Hepatic stellate cell (primary cell): ENCODE data around the gene CBY1.
"Not testable (repeated sequence)": the region's sequence is repeated elsewhere in the genome, so short reads cannot be mapped to it uniquely, and the experiment has no call there.

Experiments
- DNase-seq: peaks from one replicate; pipeline ENCODE4 v3.0.0; 2011; ENCODE audit warnings: low spot score

Gene CBY1

DNA sequence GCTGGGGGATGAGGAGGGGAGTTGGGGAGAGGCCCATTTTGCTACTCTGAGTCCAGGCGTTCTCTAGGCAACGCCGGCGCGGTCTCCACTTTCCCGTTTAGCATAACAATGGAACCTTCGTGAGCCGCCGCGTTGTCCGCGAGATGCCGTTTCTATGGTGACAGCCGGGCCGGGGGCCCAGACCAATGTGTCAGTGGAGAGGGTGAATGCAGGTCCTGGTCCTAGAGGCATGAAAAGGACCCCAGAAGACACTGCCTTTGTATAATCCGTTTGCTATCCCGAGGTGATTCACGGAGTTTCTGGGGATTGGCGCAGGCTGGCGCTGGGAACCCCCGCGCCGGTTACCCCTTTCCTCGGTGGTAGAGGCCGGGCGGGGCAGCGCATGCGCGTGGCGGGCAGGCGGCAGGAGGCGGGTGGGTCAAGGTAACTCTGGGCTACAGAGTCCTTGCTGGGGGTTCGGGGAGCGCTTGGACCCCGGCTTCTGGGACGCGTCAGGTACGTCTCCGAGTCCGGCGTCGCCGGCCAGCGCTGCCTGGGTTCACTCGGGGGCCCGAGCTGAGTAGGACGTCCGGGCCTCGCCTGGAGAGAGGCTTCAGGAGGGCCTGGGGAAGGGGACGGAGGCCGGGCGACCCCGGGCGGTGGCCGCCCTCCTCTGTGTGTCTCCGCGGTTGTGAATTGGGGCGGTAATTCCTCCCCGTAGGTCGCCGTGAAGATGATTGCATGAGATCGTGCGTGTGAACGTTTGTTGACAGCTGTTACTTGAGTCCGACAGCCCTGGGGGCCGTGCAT, at the start of gene CBY1, which contains the start of gene FAM227A:
CBY1 (plus strand) TSS at position 383 of the 789 bp plus-strand sequence. CDS start 11,417 bp downstream, outside the sequence.
FAM227A (minus strand) TSS at position 137 of the 789 bp plus-strand sequence. CDS start 6,224 bp downstream, outside the sequence.
- DNase-seq = peak; percentile 99

DNA sequence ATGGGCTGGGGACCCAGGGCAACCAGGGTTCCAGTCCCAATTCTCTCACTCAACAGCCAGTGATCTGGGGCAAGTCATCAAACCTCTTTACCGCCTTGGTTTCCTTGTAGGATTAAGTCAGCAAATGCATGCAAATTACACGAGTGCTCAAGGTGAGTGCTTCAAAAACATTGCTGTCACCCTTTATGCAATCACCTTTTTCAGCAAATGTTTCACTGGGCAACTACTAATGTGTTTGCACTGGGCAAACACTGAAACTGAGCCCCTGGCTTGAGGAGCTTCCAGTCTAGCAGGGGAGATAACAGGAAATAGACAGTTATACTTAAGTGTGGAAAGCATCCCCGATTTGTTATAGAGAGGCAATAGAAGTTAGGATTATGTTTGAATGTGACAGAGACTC, 48.8 kb upstream of the CBY1 start:
- DNase-seq = no peak

DNA sequence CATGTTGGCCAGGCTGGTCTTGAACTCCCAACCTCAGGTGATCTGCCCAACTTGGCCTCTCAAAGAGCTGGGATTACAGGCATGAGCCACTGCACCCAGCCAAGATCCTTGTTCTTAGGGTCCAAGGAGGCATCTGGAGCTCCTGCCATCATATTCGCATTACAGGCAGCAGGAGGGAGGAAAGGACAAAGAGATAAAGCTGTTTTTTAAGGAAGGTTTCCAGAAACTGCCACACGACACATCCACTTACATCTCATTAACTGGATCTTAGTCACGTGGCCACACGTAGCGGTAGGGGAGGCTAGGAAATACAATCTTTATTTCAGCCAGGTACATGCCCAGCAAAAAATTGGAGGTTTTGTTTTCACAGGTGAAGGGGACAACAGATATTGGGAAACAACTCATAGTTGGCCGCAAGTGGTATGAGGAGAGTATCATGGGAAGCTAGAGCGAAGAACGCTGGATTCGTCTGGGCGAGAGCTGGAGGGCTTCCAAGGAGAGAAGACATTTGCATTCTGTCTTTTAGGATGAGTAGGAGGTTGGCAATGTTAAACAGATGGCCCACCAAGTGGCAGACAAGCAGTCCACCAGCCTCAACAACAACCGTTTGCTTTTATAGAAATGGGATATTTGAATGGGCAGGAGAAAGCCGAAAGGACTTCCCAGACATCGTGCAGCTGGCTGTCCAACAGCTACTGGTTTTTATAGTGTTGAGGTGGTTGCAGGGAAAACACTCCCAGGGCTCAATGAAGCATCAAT, 47.3 kb upstream of the CBY1 start:
- no peak for DNase-seq

DNA sequence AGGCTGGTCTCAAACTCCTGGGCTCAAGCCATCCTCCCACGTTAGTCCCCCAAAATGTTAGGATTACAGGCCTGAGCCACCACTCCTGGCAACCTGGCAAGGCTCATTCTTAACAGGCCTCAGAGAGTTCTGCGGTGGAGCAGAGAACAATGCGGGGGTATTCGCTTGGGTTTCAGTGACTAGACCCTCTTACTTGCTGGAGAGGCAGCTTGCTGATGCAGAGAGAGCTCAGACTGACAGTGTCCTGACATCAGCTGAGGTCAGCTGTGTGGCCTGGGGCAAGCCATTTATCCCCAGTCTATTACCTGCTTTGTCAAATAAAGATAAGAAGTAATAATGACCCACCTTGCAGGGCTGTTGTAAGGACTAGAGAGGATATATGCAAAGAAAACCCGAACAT, 46.2 kb upstream of the CBY1 start:
- DNase-seq = no peak

- DNase-seq = no peak
These were observed 44.9 kb upstream of the CBY1 start for GRCh38 chr22:38611559-38611958.

GRCh38 chr22:38612217-38613006, 44.0 kb upstream of the CBY1 start:
- no peak for DNase-seq

DNA sequence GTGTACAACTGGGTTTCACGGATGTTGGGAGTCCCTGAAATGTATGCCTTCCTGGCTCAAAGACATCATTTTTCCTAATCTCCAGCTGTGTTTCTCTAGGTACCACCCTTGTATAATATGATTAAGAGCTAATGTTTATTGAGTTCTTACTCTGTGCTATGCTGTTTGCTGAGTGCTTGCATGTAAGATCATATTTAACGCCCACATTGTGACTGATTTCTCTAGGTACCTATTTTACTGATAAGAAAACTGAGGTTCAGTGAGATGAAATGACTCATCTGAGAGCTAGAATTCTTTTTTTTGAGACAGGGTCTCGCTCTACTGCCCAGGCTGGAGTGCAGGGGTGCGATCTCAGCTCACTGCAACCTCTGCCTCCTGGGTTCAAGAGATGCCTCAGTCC, 42.9 kb upstream of the CBY1 start:
- DNase-seq = no peak

DNA sequence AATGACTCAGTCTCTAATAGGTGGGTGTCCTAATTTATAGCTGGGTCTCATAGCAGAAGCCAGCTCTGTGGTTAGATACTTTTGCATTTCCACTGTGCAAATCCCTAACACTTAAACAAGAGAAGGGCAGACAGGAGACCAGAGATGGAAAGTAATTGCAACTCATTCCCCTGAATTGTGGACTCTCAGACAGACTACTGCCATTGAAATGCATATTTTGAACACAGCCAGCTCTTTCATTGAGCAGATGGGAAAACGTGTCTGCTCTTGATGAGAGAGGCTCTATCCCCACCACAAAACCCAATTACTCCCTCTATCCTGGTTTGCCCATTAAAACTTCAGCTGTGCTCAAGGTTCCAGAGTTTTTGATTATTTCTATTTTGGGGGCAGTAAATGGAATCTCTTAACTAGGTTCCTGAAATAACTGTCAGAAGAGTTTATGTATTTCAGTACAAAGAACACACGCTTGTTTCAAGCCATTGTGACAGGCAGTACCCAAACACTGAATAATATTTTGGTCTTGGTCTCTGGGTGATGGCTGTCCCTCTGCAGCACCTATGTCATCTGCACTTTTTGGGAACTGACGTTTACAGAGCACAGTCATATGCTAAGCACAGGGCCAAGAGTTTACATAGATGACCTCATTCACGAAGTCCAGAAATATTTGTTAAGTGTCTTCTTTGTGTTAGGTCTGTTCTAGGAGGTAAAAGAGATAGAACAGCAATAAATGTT, 41.9 kb upstream of the CBY1 start:
- no peak for DNase-seq

DNA sequence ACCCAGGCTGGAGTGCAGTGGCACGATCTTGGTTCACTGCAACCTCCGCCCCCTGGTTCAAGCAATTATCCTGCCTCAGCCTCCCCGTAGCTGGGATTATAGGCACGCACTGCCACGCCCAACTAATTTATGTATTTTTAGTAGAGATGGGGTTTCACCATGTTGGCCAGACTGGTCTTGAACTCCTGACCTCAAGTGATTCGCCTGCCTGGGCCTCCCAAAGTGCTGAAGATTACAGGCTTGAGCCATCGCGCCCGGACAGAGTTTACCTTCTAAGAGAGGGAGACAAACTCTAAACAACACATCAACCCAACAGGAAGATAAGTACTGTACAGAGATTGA, 41.4 kb upstream of the CBY1 start:
- DNase-seq = not testable (repeated sequence)

GRCh38 chr22:38618258-38618657, 38.2 kb upstream of the CBY1 start:
- DNase-seq = no peak

- no peak for DNase-seq
These were observed 37.8 kb upstream of the CBY1 start for GRCh38 chr22:38618682-38619081.

GRCh38 chr22:38623351-38623750, 33.1 kb upstream of the CBY1 start:
- DNase-seq = no peak

DNA sequence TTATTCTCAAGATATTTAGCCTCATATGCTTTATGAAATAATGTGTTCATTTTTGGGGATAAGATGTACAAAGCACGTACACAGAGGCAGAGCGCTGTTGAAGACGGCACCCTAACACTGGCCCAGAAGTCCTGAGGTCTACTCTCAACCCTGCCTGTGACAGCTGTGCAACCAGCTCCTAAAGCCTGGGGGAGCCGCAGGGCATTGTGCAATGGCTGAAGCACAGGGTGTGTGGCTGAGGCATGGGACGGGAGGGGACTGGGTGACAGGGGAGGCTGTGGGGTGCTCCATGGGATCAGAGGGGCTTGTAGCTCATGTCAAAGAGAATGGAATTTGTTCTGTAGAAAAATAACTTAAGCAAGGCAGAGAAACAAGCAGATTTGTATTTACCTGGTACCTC, 28.0 kb upstream of the CBY1 start:
- DNase-seq = no peak

DNA sequence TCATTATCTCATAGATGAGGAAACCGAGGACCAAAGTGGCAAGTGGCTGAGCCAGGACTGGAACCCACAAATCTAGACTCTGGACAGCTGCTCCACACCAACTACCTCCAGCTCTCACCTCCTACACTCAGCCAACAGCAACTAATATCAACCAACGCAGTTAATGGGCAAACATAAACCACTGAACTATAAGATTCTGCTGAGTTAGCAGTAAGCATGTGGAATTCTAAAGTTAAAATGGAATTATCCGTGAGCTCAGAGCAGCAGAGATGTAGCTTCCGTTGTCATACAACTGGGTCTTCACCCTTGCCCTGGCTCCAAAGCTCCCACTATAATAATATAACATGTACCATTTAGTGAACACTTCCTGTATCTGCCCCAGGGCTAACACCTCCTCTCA, 27.3 kb upstream of the CBY1 start:
- no peak for DNase-seq

DNA sequence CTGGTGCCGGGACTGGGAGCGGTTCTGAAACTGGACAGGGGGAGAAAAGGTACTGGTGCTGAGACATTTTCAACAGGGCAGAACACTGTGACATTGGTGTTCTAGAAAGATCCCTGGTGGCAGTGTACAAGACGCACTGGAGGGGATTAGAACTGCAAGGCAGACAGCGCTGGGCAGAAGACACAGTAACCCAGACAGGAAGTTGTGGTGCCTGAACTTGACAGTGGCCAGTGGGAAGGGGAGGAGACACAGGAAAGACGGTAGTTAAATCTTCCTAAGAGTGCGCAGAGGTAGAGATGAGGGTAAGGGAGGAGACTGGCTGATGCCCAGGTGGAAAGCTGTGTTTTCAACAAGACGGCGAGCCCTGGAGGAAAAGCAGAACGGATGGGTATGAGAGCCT, 24.7 kb upstream of the CBY1 start:
- no peak for DNase-seq

- DNase-seq = no peak
These were observed 23.9 kb upstream of the CBY1 start for GRCh38 chr22:38632528-38632927.

DNA sequence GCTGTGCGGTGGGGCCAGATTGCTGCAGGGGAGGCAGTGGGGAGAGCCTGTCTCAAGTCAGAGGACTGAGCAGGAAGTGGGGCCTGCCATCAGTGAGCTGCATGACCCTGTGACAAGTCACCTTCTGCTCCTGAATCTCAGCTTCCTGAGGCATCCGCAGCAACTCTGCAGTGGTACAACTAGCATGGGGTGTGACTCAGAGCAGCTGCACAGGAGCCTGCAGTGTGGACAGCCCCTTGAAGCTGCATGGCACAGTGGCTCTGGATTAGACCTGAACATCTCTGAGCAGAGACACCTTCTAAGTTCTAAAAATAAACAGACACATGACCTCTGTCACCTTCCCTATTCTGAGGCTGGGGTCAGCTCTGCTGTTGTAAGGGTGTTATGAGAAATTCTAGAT, 18.2 kb upstream of the CBY1 start:
- no peak for DNase-seq

GRCh38 chr22:38638728-38639127, 17.7 kb upstream of the CBY1 start:
- no peak for DNase-seq

- DNase-seq = no peak
These were observed 14.9 kb upstream of the CBY1 start for GRCh38 chr22:38641476-38642040.

- not testable (repeated sequence) for DNase-seq
These were observed 12.2 kb upstream of the CBY1 start for GRCh38 chr22:38644245-38644644.

DNA sequence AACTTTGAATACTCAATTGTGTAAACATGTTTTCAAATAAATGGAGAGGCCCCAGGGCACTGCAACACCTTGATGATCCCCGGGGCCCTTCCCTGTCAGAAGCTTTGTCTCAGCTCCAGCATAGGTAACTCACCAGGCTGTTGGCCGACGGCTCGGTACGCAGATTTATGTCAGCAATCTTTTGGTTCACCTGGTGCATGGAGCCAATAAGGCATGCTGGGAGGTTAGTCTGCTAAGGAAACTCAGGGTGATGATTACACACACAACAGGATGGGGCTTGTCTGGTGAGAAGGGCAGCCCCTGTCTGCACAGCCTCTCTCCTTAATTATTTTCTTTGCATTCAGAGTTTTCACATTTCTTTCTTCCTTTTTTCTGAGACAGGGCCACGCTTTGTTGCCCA, 11.0 kb upstream of the CBY1 start:
- DNase-seq = no peak
